A673 (cell line): Measurements from ENCODE around the gene AGBL4. TPM values are rescaled to one million over a fixed set of nuclear protein-coding genes. Genes with fewer than 3 reads are reported as not detected.

Source experiments
- BruUV-seq: library from RNA; stranded (reverse); fragments of 400-500 nt; replicated peaks from 2 replicates; lab custom pipeline; 2021; lab: Mats Ljungman, UMichigan
- CTCF ChIA-PET: fragments of 300-600 bp; sonication (Branson Sonifier 250); formaldehyde crosslinking; loops from one replicate; lab custom pipeline; 2022; ENCODE audit warnings: antibody characterized with exemption; lab: Charles Lee
- POLR2A ChIA-PET: fragments of 300-600 bp; sonication (Branson Sonifier 250); formaldehyde crosslinking; loops from one replicate; lab custom pipeline; 2022; ENCODE audit warnings: antibody characterized with exemption; ENCODE audit not compliant: low non-redundant PET; lab: Charles Lee
- DNase-seq: peaks from one replicate; pipeline ENCODE4 v3.0.0-alpha.2; 2015; ENCODE audit warnings: low spot score
- H3K27ac ChIP-seq: fragments of 200-600 bp; sonication (generic); 2 replicates; pipeline ENCODE4 v1.5.1; 2016; ENCODE audit warnings: mixed run types, low read depth, mild to moderate bottlenecking, mixed read lengths, antibody characterized with exemption, low read length; ENCODE audit not compliant: poor library complexity, severe bottlenecking
- H3K27me3 ChIP-seq: fragments of 200-600 bp; sonication (generic); replicated peaks from 2 replicates; pipeline ENCODE4 v1.6.1; 2017; ENCODE audit warnings: mixed run types, low read depth, mild to moderate bottlenecking, mixed read lengths, antibody characterized with exemption, low read length; ENCODE audit not compliant: insufficient read depth, poor library complexity
- H3K36me3 ChIP-seq: fragments of 200-600 bp; sonication (generic); 2 replicates; pipeline ENCODE4 v1.6.1; 2016; ENCODE audit warnings: mixed run types, mild to moderate bottlenecking, mixed read lengths, antibody characterized with exemption, low read length; ENCODE audit not compliant: insufficient read depth, poor library complexity, severe bottlenecking
- H3K4me1 ChIP-seq: fragments of 200-600 bp; sonication (generic); 2 replicates; pipeline ENCODE4 v1.6.1; 2017; ENCODE audit warnings: mixed run types, mild to moderate bottlenecking, mixed read lengths, antibody characterized with exemption, low read length; ENCODE audit not compliant: insufficient read depth, poor library complexity, severe bottlenecking
- H3K4me3 ChIP-seq: fragments of 200-600 bp; sonication (generic); 2 replicates; pipeline ENCODE4 v1.5.1; 2016; ENCODE audit warnings: low read depth, mixed run types, mild to moderate bottlenecking, mixed read lengths, low read length; ENCODE audit not compliant: poor library complexity, severe bottlenecking
- H3K9me3 ChIP-seq: fragments of 200-600 bp; sonication (generic); 2 replicates; pipeline ENCODE4 v1.6.1; 2016; ENCODE audit warnings: mixed run types, low read depth, mild to moderate bottlenecking, mixed read lengths, antibody characterized with exemption, low read length; ENCODE audit not compliant: poor library complexity, severe bottlenecking
- EZH2 ChIP-seq: fragments of 200-600 bp; sonication (generic); IDR thresholded peaks from 2 replicates; pipeline ENCODE4 v1.6.1; 2017; ENCODE audit warnings: borderline replicate concordance, low read depth, mild to moderate bottlenecking, mixed read lengths, antibody characterized with exemption, low read length; ENCODE audit not compliant: poor library complexity, severe bottlenecking
- intact Hi-C: fragments of 100-400 bp; cut with micrococcal nuclease; formaldehyde crosslinking; loops from one replicate; pipeline ENCODE4 v1.10.0; 2022; ENCODE audit not compliant: unreplicated experiment
- total RNA-seq: library from RNA; stranded (reverse); gene quantifications from 2 replicates; pipeline ENCODE4 v1.2.3, GENCODE V29; 2021
- TF ChIP-seq, protein P1 (sequence below): fragments of 300-800, 200-600 bp; sonication (generic); conservative IDR thresholded peaks from 2 replicates; pipeline ENCODE4 v1.5.1; 2017; ENCODE audit warnings: low read depth, mild to moderate bottlenecking, antibody characterized with exemption, low read length, moderate library complexity, mixed read lengths

Gene AGBL4
- total RNA-seq, 1 experiment from 2014 or later = 0.32 TPM

DNA sequence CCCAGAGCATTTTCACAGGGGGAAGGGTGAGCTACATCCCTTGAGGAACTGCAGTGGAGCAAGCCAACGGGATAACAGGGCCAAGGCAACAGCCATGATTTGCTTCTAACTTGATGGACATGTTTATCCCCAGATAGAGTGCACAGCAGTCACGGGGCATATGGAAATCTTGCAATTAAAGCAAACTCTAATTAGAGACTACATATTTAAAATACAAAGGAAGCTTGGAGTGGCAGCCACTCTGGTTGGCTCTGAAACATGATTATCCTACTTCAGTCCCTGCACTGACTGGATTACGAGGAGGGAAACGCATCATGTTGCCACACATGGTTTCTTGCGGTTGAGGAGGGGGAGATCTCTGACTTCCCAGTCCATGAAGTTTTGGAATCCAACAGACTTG, 1307.8 kb downstream of the AGBL4 start:
- DNase-seq = no peak
- H3K27me3 ChIP-seq = no peaks in the 10 kb centered on the region
- no peak overlapping the region for H3K4me3 ChIP-seq
- BruUV-seq = no TSS peak
- no peaks in the 10 kb centered on the region for H3K9me3 ChIP-seq
- TF ChIP-seq EZH2 = no peak
- TF ChIP-seq, protein P1, sequence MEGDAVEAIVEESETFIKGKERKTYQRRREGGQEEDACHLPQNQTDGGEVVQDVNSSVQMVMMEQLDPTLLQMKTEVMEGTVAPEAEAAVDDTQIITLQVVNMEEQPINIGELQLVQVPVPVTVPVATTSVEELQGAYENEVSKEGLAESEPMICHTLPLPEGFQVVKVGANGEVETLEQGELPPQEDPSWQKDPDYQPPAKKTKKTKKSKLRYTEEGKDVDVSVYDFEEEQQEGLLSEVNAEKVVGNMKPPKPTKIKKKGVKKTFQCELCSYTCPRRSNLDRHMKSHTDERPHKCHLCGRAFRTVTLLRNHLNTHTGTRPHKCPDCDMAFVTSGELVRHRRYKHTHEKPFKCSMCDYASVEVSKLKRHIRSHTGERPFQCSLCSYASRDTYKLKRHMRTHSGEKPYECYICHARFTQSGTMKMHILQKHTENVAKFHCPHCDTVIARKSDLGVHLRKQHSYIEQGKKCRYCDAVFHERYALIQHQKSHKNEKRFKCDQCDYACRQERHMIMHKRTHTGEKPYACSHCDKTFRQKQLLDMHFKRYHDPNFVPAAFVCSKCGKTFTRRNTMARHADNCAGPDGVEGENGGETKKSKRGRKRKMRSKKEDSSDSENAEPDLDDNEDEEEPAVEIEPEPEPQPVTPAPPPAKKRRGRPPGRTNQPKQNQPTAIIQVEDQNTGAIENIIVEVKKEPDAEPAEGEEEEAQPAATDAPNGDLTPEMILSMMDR = no peak
- no peaks in the 10 kb centered on the region for H3K36me3 ChIP-seq
- intact Hi-C loops = no loop called here
- ChIA-PET POLR2A (no interaction called here), CTCF (no interaction called here)
- H3K27ac ChIP-seq = no peak overlapping the region
- H3K4me1 ChIP-seq = no peaks in the 10 kb centered on the region

DNA sequence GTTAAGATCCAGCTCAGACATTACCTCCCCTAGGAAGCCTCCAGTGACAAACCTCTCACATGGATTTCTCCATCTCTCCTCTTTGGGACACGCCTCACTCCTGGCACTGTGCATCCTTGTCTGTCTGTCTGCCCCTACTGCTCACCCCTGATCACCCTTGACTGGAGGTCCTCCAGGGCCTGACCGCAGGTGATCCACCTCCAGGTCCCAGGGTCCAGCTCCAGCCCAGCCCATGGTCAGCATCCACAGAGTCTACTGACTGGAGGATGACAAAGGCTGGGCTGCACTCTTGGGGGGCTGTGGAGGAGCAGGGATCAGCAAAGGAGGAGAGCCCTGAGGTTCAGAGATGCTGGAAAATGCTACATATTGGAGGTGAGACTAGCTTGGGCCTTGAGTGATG, 1312.8 kb downstream of the AGBL4 start:
- Histone ChIP-seq H3K4me1 (no peaks in the 10 kb centered on the region), H3K4me3 (no peak overlapping the region), H3K27ac (no peak overlapping the region), H3K36me3 (no peaks in the 10 kb centered on the region), H3K9me3 (no peaks in the 10 kb centered on the region), H3K27me3 (no peaks in the 10 kb centered on the region)
- CTCF ChIA-PET = no interaction called here
- BruUV-seq = no TSS peak
- TF ChIP-seq, protein P1 = no peak
- no peak for TF ChIP-seq EZH2
- POLR2A ChIA-PET = interaction anchor here (0.6 kb wide), 1 partner anchor 210 kb away, joined by 3 read pairs; no protein-coding TSS in a partner anchor
- no peak for DNase-seq
- intact Hi-C loops = no loop called here

DNA sequence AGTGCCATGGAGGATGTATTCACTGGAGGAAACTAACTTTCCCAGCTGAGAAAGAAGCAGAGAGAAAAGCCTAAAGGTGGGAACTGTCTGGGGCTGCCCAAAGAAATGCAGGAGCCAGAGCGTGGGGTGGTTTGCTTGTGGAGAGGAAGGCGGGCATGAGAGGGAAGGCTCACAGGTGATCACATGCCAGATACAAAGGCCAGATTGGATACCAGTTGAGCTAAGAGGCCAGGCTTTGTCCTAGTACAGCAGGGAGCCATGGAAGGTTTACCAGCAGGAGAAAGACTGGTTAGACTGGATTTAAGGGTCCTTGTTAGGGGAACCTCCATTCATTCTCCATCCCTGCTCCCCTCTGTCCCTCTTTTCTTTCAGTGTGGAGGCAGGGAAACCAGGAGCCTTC, 1313.4 kb downstream of the AGBL4 start:
- no peaks in the 10 kb centered on the region for H3K9me3 ChIP-seq
- CTCF ChIA-PET = no interaction called here
- POLR2A ChIA-PET = interaction anchor here (0.6 kb wide), 1 partner anchor 210 kb away, joined by 3 read pairs; no protein-coding TSS in a partner anchor
- H3K36me3 ChIP-seq = no peaks in the 10 kb centered on the region
- H3K27me3 ChIP-seq = no peaks in the 10 kb centered on the region
- no peak overlapping the region for H3K4me3 ChIP-seq
- no peaks in the 10 kb centered on the region for H3K4me1 ChIP-seq
- intact Hi-C loops = no loop called here
- no TSS peak for BruUV-seq
- no peak overlapping the region for H3K27ac ChIP-seq
- no peak for DNase-seq
- TF ChIP-seq, protein P1 = no peak
- no peak for TF ChIP-seq EZH2
